Mammary epithelial cell (primary cell): ENCODE results near the gene MCL1.

Experiments
- EZH2 ChIP-seq: IDR thresholded peaks from 2 replicates; pipeline ENCODE4 v1.6.1; 2012; ENCODE audit warnings: low read length, inconsistent platforms, borderline replicate concordance
- TF ChIP-seq, protein P1 (sequence below), 2 donors: IDR thresholded peaks in 1 of 2; conservative IDR thresholded peaks in 1 of 2; 2 replicates each; pipeline ENCODE4 v1.5.1; 2011 to 2012; ENCODE audit warnings: inconsistent platforms in 2 of 2, low read length in 2 of 2, mild to moderate bottlenecking in 2 of 2, control low read depth in 1 of 2, low read depth in 1 of 2; ENCODE audit not compliant: insufficient read depth in 1 of 2; ENCODE audit errors: extremely low read depth in 1 of 2

GRCh38 chr1:150532860-150533259 lies 46.5 kb downstream of the MCL1 start:
- TF ChIP-seq, protein P1, sequence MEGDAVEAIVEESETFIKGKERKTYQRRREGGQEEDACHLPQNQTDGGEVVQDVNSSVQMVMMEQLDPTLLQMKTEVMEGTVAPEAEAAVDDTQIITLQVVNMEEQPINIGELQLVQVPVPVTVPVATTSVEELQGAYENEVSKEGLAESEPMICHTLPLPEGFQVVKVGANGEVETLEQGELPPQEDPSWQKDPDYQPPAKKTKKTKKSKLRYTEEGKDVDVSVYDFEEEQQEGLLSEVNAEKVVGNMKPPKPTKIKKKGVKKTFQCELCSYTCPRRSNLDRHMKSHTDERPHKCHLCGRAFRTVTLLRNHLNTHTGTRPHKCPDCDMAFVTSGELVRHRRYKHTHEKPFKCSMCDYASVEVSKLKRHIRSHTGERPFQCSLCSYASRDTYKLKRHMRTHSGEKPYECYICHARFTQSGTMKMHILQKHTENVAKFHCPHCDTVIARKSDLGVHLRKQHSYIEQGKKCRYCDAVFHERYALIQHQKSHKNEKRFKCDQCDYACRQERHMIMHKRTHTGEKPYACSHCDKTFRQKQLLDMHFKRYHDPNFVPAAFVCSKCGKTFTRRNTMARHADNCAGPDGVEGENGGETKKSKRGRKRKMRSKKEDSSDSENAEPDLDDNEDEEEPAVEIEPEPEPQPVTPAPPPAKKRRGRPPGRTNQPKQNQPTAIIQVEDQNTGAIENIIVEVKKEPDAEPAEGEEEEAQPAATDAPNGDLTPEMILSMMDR (conservative IDR thresholded peaks at IDR 0.05 in 1 of 2, IDR thresholded peaks at IDR 0.05 in 1 of 2; ENCODE audit: extremely low read depth in 1 of 2, insufficient read depth in 1 of 2, low read depth in 1 of 2, low read length in 2 of 2): no peak
- TF ChIP-seq EZH2: no peak
